GM12878 (cell line): ENCODE measurements around the gene TYW3.

ENCODE experiments used
- CEBPB ChIP-seq, 2 experiments: fragments of 150-350 bp in 1 of 2; IDR thresholded peaks; 2 replicates each; pipeline ENCODE4 v1.6.1; 2012 to 2014; ENCODE audit warnings: low read depth in 2 of 2, low read length in 2 of 2, borderline replicate concordance in 1 of 2, inconsistent platforms in 1 of 2
- MXI1 ChIP-seq: fragments of 150-350 bp; IDR thresholded peaks from 2 replicates; pipeline ENCODE4 v1.6.1; 2011; ENCODE audit warnings: low read depth, mild to moderate bottlenecking, inconsistent platforms, low read length, improper control_type of control experiment
- SIN3A ChIP-seq: IDR thresholded peaks from 2 replicates; pipeline ENCODE4 v1.6.1; 2012; ENCODE audit warnings: low read depth, low read length, improper control_type of control experiment

GRCh38 chr1:74766579-74766978 is 33.6 kb downstream of the TYW3 start:
- no peak for TF ChIP-seq CEBPB (IDR thresholded peaks at IDR 0.05; ENCODE audit: borderline replicate concordance in 1 of 2, low read depth in 2 of 2, low read length in 2 of 2)
- TF ChIP-seq SIN3A: no peak
- no peak for TF ChIP-seq MXI1
